WTC11 (cell line): ENCODE data around the gene CRISP2. TPM values are rescaled to one million over a fixed set of nuclear protein-coding genes. Genes with fewer than 3 reads are reported as not detected.

Experiments
- ATAC-seq: fragments of 200-7000 bp; cut with Tn5 transposase; 2 replicates; pipeline ENCODE4 v1.10.0; 2021; ENCODE audit warnings: mild to moderate bottlenecking, moderate library complexity
- CTCF ChIA-PET: fragments of 300-600 bp; sonication (Branson Sonifier 250); formaldehyde crosslinking; loops from one replicate; lab custom pipeline; 2021; ENCODE audit warnings: antibody characterized with exemption; lab: Charles Lee
- POLR2A ChIA-PET: fragments of 350-600 bp; sonication (Branson Sonifier 250); formaldehyde crosslinking; loops from one replicate; lab custom pipeline; 2021; ENCODE audit warnings: antibody characterized with exemption; lab: Charles Lee
- DNase-seq: peaks from one replicate; pipeline ENCODE4 v3.0.0; 2021; ENCODE audit warnings: low spot score
- H3K27ac Mint-ChIP-seq: 2 replicates; pipeline ENCODE4 v1.8.0; 2021; ENCODE audit warnings: mixed read lengths
- H3K27me3 Mint-ChIP-seq: 2 replicates; pipeline ENCODE4 v1.8.0; 2021; ENCODE audit warnings: low read depth, mild to moderate bottlenecking, moderate library complexity, mixed read lengths
- H3K36me3 Mint-ChIP-seq: 2 replicates; pipeline ENCODE4 v1.8.0; 2021; ENCODE audit warnings: mixed read lengths
- H3K4me1 Mint-ChIP-seq: 2 replicates; pipeline ENCODE4 v1.8.0; 2022; ENCODE audit warnings: mixed read lengths
- H3K4me3 Mint-ChIP-seq: 2 replicates; pipeline ENCODE4 v1.8.0; 2021; ENCODE audit warnings: mild to moderate bottlenecking, moderate library complexity, mixed read lengths
- H3K9me3 Mint-ChIP-seq: 2 replicates; pipeline ENCODE4 v1.8.0; 2021; ENCODE audit warnings: mixed read lengths
- ATF6 ChIP-seq: sonication (generic); formaldehyde crosslinking; IDR thresholded peaks from 2 replicates; pipeline ENCODE4 v1.8.1; 2023; ENCODE audit warnings: mild to moderate bottlenecking, missing genetic modification reagents
- FOXP4 ChIP-seq: sonication (generic); formaldehyde crosslinking; IDR thresholded peaks from 2 replicates; pipeline ENCODE4 v1.8.0; 2022; ENCODE audit warnings: mild to moderate bottlenecking, missing genetic modification reagents
- JAZF1 ChIP-seq: fragments of 250-450 bp; sonication (Bioruptor Pico); IDR thresholded peaks from 2 replicates; pipeline ENCODE4 v1.9.0; 2021; ENCODE audit warnings: moderate library complexity, mild to moderate bottlenecking, inconsistent platforms
- NFE2L1 ChIP-seq: sonication (generic); formaldehyde crosslinking; IDR thresholded peaks from 2 replicates; pipeline ENCODE4 v1.8.1; 2023; ENCODE audit warnings: missing genetic modification reagents
- RELA ChIP-seq: sonication (generic); formaldehyde crosslinking; IDR thresholded peaks from 2 replicates; pipeline ENCODE4 v1.8.1; 2022; ENCODE audit warnings: missing genetic modification reagents, mild to moderate bottlenecking, borderline replicate concordance
- ZNF232 ChIP-seq: sonication (generic); formaldehyde crosslinking; IDR thresholded peaks from 2 replicates; pipeline ENCODE4 v1.8.0; 2022; ENCODE audit warnings: mild to moderate bottlenecking, missing genetic modification reagents
- ZNF396 ChIP-seq: fragments of 250-450 bp; sonication (Bioruptor Pico); IDR thresholded peaks from 2 replicates; pipeline ENCODE4 v1.8.0; 2021; ENCODE audit warnings: mild to moderate bottlenecking, moderate library complexity, borderline replicate concordance
- ZNF671 ChIP-seq: fragments of 250-450 bp; sonication (Bioruptor Pico); IDR thresholded peaks from 2 replicates; pipeline ENCODE4 v1.8.0; 2021; ENCODE audit warnings: mild to moderate bottlenecking
- ZSCAN18 ChIP-seq: fragments of 250-450 bp; sonication (Bioruptor Pico); IDR thresholded peaks from 2 replicates; pipeline ENCODE4 v2.1.2; 2022; ENCODE audit warnings: mild to moderate bottlenecking, moderate library complexity
- total RNA-seq: library from RNA; stranded (reverse); gene quantifications from 3 replicates; pipeline ENCODE4 v1.2.3, GENCODE V29; 2021
- TF ChIP-seq, protein P1 (sequence below): sonication (generic); formaldehyde crosslinking; IDR thresholded peaks from 2 replicates; pipeline ENCODE4 v1.8.1; 2023; ENCODE audit warnings: mild to moderate bottlenecking, missing genetic modification reagents
- TF ChIP-seq, protein P2 (sequence below): sonication (generic); formaldehyde crosslinking; IDR thresholded peaks from 2 replicates; pipeline ENCODE4 v1.8.1; 2022; ENCODE audit warnings: low read depth, mild to moderate bottlenecking, moderate library complexity, missing genetic modification reagents, borderline replicate concordance
- TF ChIP-seq, protein P3 (sequence below): sonication (generic); formaldehyde crosslinking; IDR thresholded peaks from 2 replicates; pipeline ENCODE4 v1.8.0; 2022; ENCODE audit warnings: missing genetic modification reagents
- TF ChIP-seq, protein P4 (sequence below): sonication (generic); formaldehyde crosslinking; conservative IDR thresholded peaks from 2 replicates; pipeline ENCODE4 v1.8.1; 2023; ENCODE audit warnings: mild to moderate bottlenecking, low read depth, missing genetic modification reagents, moderate library complexity
- TF ChIP-seq, protein P5 (sequence below): sonication (generic); formaldehyde crosslinking; IDR thresholded peaks from 2 replicates; pipeline ENCODE4 v1.8.0; 2022; ENCODE audit warnings: mild to moderate bottlenecking, missing genetic modification reagents

CRISP2 gene
- total RNA-seq, 1 experiment from 2014 or later = not detected

GRCh38 chr6:49668083-49668511 is 45.2 kb downstream of the CRISP2 start:
- TF ChIP-seq ZNF671 = 0 out of 2 replicates have a peak, but pooled peaks have one; percentile 22
- TF ChIP-seq, protein P1, sequence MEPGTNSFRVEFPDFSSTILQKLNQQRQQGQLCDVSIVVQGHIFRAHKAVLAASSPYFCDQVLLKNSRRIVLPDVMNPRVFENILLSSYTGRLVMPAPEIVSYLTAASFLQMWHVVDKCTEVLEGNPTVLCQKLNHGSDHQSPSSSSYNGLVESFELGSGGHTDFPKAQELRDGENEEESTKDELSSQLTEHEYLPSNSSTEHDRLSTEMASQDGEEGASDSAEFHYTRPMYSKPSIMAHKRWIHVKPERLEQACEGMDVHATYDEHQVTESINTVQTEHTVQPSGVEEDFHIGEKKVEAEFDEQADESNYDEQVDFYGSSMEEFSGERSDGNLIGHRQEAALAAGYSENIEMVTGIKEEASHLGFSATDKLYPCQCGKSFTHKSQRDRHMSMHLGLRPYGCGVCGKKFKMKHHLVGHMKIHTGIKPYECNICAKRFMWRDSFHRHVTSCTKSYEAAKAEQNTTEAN (CRISPR knock-in tag) = no peak
- Mint-ChIP-seq H3K27me3 (no peaks in the 10 kb centered on the region), H3K4me1 (peaks cover 8% of the 10 kb centered on the region), H3K27ac (no peak overlapping the region), H3K9me3 (peaks cover 16% of the 10 kb centered on the region), H3K4me3 (no peak overlapping the region), H3K36me3 (peaks cover 4% of the 10 kb centered on the region; the same call in 1 of the 2 replicates)
- CTCF ChIA-PET = no interaction called here
- POLR2A ChIA-PET = no interaction called here
- no peak for DNase-seq
- ATAC-seq = peak; percentile 82

GRCh38 chr6:49666930-49667757 is 46.2 kb downstream of the CRISP2 start:
- CTCF ChIA-PET = no interaction called here
- ATAC-seq (peak; percentile 34; the same call in 1 of the 2 replicates), DNase-seq (no peak)
- Mint-ChIP-seq H3K4me3 (no peak overlapping the region), H3K27me3 (no peaks in the 10 kb centered on the region), H3K36me3 (peaks cover 4% of the 10 kb centered on the region; the same call in 1 of the 2 replicates), H3K27ac (peak overlapping the region; percentile 76; the same call in 1 of the 2 replicates), H3K4me1 (peaks cover 8% of the 10 kb centered on the region), H3K9me3 (peaks cover 11% of the 10 kb centered on the region)
- POLR2A ChIA-PET = no interaction called here
- TF ChIP-seq, protein P2, sequence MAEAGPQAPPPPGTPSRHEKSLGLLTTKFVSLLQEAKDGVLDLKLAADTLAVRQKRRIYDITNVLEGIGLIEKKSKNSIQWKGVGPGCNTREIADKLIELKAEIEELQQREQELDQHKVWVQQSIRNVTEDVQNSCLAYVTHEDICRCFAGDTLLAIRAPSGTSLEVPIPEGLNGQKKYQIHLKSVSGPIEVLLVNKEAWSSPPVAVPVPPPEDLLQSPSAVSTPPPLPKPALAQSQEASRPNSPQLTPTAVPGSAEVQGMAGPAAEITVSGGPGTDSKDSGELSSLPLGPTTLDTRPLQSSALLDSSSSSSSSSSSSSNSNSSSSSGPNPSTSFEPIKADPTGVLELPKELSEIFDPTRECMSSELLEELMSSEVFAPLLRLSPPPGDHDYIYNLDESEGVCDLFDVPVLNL (CRISPR knock-in tag) = no peak
- TF ChIP-seq, protein P3, sequence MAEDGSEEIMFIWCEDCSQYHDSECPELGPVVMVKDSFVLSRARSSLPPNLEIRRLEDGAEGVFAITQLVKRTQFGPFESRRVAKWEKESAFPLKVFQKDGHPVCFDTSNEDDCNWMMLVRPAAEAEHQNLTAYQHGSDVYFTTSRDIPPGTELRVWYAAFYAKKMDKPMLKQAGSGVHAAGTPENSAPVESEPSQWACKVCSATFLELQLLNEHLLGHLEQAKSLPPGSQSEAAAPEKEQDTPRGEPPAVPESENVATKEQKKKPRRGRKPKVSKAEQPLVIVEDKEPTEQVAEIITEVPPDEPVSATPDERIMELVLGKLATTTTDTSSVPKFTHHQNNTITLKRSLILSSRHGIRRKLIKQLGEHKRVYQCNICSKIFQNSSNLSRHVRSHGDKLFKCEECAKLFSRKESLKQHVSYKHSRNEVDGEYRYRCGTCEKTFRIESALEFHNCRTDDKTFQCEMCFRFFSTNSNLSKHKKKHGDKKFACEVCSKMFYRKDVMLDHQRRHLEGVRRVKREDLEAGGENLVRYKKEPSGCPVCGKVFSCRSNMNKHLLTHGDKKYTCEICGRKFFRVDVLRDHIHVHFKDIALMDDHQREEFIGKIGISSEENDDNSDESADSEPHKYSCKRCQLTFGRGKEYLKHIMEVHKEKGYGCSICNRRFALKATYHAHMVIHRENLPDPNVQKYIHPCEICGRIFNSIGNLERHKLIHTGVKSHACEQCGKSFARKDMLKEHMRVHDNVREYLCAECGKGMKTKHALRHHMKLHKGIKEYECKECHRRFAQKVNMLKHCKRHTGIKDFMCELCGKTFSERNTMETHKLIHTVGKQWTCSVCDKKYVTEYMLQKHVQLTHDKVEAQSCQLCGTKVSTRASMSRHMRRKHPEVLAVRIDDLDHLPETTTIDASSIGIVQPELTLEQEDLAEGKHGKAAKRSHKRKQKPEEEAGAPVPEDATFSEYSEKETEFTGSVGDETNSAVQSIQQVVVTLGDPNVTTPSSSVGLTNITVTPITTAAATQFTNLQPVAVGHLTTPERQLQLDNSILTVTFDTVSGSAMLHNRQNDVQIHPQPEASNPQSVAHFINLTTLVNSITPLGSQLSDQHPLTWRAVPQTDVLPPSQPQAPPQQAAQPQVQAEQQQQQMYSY (CRISPR knock-in tag) = no peak
- no peak for TF ChIP-seq JAZF1 (CRISPR knock-in tag)
- no peak for TF ChIP-seq ZNF396 (CRISPR knock-in tag)
- TF ChIP-seq, protein P4, sequence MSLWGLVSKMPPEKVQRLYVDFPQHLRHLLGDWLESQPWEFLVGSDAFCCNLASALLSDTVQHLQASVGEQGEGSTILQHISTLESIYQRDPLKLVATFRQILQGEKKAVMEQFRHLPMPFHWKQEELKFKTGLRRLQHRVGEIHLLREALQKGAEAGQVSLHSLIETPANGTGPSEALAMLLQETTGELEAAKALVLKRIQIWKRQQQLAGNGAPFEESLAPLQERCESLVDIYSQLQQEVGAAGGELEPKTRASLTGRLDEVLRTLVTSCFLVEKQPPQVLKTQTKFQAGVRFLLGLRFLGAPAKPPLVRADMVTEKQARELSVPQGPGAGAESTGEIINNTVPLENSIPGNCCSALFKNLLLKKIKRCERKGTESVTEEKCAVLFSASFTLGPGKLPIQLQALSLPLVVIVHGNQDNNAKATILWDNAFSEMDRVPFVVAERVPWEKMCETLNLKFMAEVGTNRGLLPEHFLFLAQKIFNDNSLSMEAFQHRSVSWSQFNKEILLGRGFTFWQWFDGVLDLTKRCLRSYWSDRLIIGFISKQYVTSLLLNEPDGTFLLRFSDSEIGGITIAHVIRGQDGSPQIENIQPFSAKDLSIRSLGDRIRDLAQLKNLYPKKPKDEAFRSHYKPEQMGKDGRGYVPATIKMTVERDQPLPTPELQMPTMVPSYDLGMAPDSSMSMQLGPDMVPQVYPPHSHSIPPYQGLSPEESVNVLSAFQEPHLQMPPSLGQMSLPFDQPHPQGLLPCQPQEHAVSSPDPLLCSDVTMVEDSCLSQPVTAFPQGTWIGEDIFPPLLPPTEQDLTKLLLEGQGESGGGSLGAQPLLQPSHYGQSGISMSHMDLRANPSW (CRISPR knock-in tag) = no peak
- TF ChIP-seq, protein P5, sequence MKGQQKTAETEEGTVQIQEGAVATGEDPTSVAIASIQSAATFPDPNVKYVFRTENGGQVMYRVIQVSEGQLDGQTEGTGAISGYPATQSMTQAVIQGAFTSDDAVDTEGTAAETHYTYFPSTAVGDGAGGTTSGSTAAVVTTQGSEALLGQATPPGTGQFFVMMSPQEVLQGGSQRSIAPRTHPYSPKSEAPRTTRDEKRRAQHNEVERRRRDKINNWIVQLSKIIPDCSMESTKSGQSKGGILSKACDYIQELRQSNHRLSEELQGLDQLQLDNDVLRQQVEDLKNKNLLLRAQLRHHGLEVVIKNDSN (CRISPR knock-in tag) = no peak
- no peak for TF ChIP-seq NFE2L1
- TF ChIP-seq ZNF232 (CRISPR knock-in tag) = no peak
- TF ChIP-seq ATF6 = no peak
- no peak for TF ChIP-seq FOXP4 (CRISPR knock-in tag)
- TF ChIP-seq RELA (CRISPR knock-in tag) = no peak
- no peak for TF ChIP-seq ZSCAN18
